ENCODE data around the gene PRR16. TPM values are rescaled to one million over a fixed set of nuclear protein-coding genes. Genes with fewer than 3 reads are reported as not detected.

PRR16 gene
- total and polyA plus RNA-seq, 2 donors, result 0.05 to 0.66 TPM

DNA sequence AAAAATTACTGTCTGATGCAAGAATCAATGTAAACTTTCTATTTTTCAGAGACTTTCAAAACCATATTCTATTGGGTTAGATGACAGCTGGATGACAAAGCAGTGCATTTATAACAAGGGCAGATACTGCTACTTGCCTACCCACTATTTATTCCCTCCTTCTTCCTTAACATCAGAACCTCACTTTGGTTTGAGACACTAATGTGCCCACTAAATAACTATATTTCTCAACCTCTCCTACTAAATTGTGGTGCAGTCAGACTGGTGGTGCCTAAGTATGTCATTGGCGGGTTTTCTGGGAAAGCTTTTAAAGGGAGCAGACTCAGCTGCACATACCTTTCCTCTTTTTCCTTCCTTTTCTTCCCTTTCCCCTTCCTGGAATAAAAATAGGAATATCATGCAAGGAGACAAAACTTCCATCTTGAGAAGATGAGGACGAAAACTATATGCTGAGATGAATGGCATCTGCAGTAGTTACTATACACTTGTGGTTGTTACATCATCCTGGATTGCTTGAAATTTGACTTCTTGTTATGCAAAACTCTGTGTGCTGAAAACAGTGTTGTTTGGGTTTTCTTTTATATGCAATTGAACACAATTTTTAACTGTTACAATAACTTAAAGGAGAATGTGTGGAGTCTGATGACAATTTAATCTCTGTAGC lies 43.8 kb downstream of the PRR16 start:
- H3K4me3 ChIP-seq (ENCODE audit: low read length in 2 of 2), result no peak overlapping the region
- no peaks in the 10 kb centered on the region for H3K36me3 ChIP-seq (ENCODE audit: control insufficient read depth in 2 of 2, insufficient read depth in 2 of 2, low read length in 1 of 2)
- H3K9me3 ChIP-seq (ENCODE audit: control insufficient read depth in 2 of 2, insufficient read depth in 1 of 2, low read length in 1 of 2), result no peaks in the 10 kb centered on the region
- DNase-seq (ENCODE audit: low read depth in 6 of 9, low spot score in 9 of 9), result no peak
- 92% methylated on average over 2 of the region's 2 CpGs for WGBS
- H3K27me3 ChIP-seq (ENCODE audit: control insufficient read depth in 2 of 2, insufficient read depth in 1 of 2, low read length in 1 of 2), result no peaks in the 10 kb centered on the region
- H3K4me1 ChIP-seq (ENCODE audit: control insufficient read depth in 2 of 2, insufficient read depth in 2 of 2, low read length in 2 of 2), result no peaks in the 10 kb centered on the region
- no peak overlapping the region for H3K27ac ChIP-seq (ENCODE audit: low read depth in 1 of 2, low read length in 1 of 2)

DNA sequence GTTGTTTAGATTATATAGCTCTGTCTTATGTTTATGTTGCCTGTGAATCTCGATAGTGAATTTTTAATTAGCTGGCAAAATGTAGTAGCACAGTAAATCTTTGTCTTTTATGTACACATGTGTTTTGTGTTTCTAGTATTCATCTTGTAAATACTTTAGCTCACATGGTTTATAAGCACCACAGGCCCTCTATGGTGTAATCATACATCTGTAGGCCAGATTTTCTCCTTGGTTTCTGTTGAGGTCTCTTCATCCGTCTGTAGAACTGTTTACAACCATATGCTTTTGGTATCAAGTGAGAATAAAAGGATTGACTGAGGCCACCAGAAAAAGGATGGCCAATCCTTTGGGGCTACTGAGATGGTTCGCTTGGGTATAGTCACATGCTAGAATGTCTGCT lies 45.0 kb downstream of the PRR16 start:
- Histone ChIP-seq H3K27ac (ENCODE audit: low read depth in 1 of 2, low read length in 1 of 2) (no peak overlapping the region), H3K27me3 (ENCODE audit: control insufficient read depth in 2 of 2, insufficient read depth in 1 of 2, low read length in 1 of 2) (no peaks in the 10 kb centered on the region)
- WGBS, result 92% methylated on average over 3 of the region's 3 CpGs

DNA sequence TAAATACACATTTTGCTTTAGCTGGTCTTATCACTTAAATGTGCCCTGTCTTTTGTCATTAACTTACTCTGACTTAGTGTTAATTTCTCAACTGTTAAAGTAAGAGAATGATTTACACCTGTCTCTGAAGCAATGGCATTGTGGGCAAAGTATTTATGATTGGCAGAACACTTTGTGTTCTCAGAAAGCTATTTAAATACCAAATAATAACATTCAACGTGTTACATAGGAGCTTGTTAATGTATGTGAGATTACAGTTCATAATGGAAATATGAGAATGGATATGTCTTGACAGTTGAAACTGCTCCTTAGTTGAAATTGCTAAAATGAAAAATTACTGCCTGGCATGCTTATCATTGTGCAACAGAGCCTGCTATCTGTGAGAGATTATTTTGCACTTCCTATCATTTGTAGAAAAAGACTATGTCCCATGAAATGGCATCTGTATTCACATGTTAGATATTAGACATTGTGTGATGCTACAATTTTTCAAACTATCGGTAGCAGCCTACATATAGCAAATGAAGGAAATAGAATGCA lies 46.1 kb downstream of the PRR16 start:
- 85% methylated on average over 2 of the region's 2 CpGs for WGBS
- Histone ChIP-seq H3K9me3 (ENCODE audit: control insufficient read depth in 2 of 2, insufficient read depth in 1 of 2, low read length in 1 of 2) (no peaks in the 10 kb centered on the region), H3K27me3 (ENCODE audit: control insufficient read depth in 2 of 2, insufficient read depth in 1 of 2, low read length in 1 of 2) (no peaks in the 10 kb centered on the region), H3K4me3 (ENCODE audit: low read length in 2 of 2) (no peak overlapping the region), H3K36me3 (ENCODE audit: control insufficient read depth in 2 of 2, insufficient read depth in 2 of 2, low read length in 1 of 2) (no peaks in the 10 kb centered on the region), H3K4me1 (ENCODE audit: control insufficient read depth in 2 of 2, insufficient read depth in 2 of 2, low read length in 2 of 2) (no peaks in the 10 kb centered on the region), H3K27ac (ENCODE audit: low read depth in 1 of 2, low read length in 1 of 2) (no peak overlapping the region)
- no peak for DNase-seq (ENCODE audit: low read depth in 6 of 9, low spot score in 9 of 9)

More for the DNA sequence above, 45.0 kb downstream of the PRR16 start:
- H3K9me3 ChIP-seq (ENCODE audit: control insufficient read depth in 2 of 2, insufficient read depth in 1 of 2, low read length in 1 of 2), result no peaks in the 10 kb centered on the region
- H3K4me3 ChIP-seq (ENCODE audit: low read length in 2 of 2), result no peak overlapping the region
- DNase-seq (ENCODE audit: low read depth in 6 of 9, low spot score in 9 of 9), result no peak
- no peaks in the 10 kb centered on the region for H3K36me3 ChIP-seq (ENCODE audit: control insufficient read depth in 2 of 2, insufficient read depth in 2 of 2, low read length in 1 of 2)
- no peaks in the 10 kb centered on the region for H3K4me1 ChIP-seq (ENCODE audit: control insufficient read depth in 2 of 2, insufficient read depth in 2 of 2, low read length in 2 of 2)

DNA sequence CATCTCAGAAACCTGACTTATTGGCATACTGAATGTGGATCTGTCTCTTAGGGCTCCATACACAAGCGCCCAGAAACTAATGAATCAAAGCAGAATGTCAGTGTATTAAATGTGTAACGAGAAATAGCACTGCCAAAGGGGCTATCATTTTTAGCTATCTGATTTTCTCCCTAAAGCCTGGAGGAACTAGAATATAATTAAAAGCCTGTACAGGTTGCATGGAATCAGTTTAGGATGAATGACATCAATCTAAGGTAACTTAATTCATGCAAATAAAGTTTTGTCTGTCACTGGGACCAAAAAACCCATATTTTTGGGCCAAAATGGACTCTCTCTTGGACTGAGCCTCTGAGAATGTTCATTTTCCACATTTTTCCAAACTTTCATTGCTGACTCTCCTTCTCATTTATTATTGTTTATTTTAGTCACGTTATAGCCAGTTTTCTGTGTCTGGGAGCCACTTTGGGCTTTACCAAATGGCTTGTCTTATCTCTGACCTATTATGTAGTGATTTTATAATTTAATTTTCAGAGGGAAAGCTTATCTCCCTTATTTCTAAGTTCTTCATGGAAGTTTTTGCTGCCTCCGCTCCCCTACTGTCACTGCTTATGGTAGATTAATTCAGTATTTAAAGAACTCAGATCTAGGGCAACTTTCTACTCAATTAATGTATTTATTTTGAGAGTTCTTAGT lies 47.0 kb downstream of the PRR16 start:
- no peaks in the 10 kb centered on the region for H3K27me3 ChIP-seq (ENCODE audit: control insufficient read depth in 2 of 2, insufficient read depth in 1 of 2, low read length in 1 of 2)
- no peak for DNase-seq (ENCODE audit: low read depth in 6 of 9, low spot score in 9 of 9)
- WGBS, result 86% methylated on average over 4 of the region's 4 CpGs
- no peaks in the 10 kb centered on the region for H3K36me3 ChIP-seq (ENCODE audit: control insufficient read depth in 2 of 2, insufficient read depth in 2 of 2, low read length in 1 of 2)
- H3K27ac ChIP-seq (ENCODE audit: low read depth in 1 of 2, low read length in 1 of 2), result no peak overlapping the region
- no peaks in the 10 kb centered on the region for H3K4me1 ChIP-seq (ENCODE audit: control insufficient read depth in 2 of 2, insufficient read depth in 2 of 2, low read length in 2 of 2)
- H3K9me3 ChIP-seq (ENCODE audit: control insufficient read depth in 2 of 2, insufficient read depth in 1 of 2, low read length in 1 of 2), result no peaks in the 10 kb centered on the region
- H3K4me3 ChIP-seq (ENCODE audit: low read length in 2 of 2), result no peak overlapping the region

DNA sequence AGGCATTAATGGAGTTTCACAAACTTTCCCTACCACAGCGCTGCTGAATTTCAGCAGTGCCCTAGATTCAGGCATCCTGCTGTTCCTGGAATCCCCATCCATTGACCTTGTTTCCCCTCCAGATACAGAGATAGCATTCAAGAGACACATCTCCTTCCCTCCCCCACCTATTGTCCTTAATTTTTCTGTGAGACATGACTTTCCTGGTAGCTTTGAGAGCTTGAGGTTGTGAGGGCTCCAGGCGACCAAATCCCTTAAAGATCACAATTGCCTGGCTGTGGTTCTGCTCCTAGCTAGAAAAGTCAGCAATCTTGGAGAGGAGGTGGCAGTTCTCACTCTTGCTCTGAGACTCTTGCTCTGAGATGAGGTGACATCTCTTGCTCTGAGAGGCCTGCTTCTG lies 48.0 kb downstream of the PRR16 start:
- WGBS, result 48% methylated on average over 2 of the region's 2 CpGs
- no peak overlapping the region for H3K4me3 ChIP-seq (ENCODE audit: low read length in 2 of 2)
- H3K27me3 ChIP-seq (ENCODE audit: control insufficient read depth in 2 of 2, insufficient read depth in 1 of 2, low read length in 1 of 2), result no peaks in the 10 kb centered on the region
- no peaks in the 10 kb centered on the region for H3K9me3 ChIP-seq (ENCODE audit: control insufficient read depth in 2 of 2, insufficient read depth in 1 of 2, low read length in 1 of 2)
- H3K27ac ChIP-seq (ENCODE audit: low read depth in 1 of 2, low read length in 1 of 2), result no peak overlapping the region
- H3K36me3 ChIP-seq (ENCODE audit: control insufficient read depth in 2 of 2, insufficient read depth in 2 of 2, low read length in 1 of 2), result no peaks in the 10 kb centered on the region
- no peaks in the 10 kb centered on the region for H3K4me1 ChIP-seq (ENCODE audit: control insufficient read depth in 2 of 2, insufficient read depth in 2 of 2, low read length in 2 of 2)
- no peak for DNase-seq (ENCODE audit: low read depth in 6 of 9, low spot score in 9 of 9)

DNA sequence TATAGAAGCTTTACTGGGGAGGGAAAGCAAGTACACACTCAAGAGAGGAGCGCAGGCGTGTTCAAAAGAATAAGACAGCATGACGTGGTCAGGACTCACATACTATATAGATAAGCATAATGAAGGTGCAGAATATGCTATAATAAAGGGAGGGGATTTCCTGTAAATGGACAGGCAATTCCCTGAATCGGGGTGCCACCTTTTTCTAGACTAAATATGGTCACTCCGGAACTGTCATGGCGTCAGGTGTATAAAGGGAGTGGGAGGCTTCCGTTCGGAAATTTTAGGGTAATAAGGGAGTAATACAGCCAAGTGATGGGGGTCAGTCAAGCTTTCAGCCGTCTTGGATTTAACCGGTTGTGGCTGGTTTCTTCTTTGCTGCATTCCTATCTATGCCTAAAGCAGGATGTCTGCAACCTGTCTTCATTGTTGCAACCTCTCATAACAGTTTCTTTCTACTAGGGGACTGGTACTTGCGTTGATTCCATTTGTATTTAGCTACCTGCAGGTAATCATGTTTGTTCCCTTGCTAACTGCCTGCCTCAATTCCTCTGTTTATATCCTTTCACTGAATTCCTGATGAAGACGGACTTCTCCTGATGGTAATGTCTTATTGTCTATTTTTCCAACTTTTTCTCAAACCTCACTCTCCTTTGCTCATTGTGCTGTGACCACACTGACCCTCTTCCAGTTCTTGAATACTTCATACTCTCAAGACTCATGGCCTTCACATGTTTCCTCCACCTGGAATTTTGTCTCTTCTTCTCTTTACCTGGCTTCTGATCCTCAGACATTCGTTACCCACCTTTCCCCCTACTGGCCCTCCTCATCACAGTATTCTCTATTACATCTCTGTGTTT lies 48.9 kb downstream of the PRR16 start:
- Histone ChIP-seq H3K36me3 (ENCODE audit: control insufficient read depth in 2 of 2, insufficient read depth in 2 of 2, low read length in 1 of 2) (no peaks in the 10 kb centered on the region), H3K4me3 (ENCODE audit: low read length in 2 of 2) (no peak overlapping the region), H3K27me3 (ENCODE audit: control insufficient read depth in 2 of 2, insufficient read depth in 1 of 2, low read length in 1 of 2) (no peaks in the 10 kb centered on the region), H3K4me1 (ENCODE audit: control insufficient read depth in 2 of 2, insufficient read depth in 2 of 2, low read length in 2 of 2) (no peaks in the 10 kb centered on the region), H3K9me3 (ENCODE audit: control insufficient read depth in 2 of 2, insufficient read depth in 1 of 2, low read length in 1 of 2) (no peaks in the 10 kb centered on the region), H3K27ac (ENCODE audit: low read depth in 1 of 2, low read length in 1 of 2) (no peak overlapping the region)
- DNase-seq (ENCODE audit: low read depth in 6 of 9, low spot score in 9 of 9), result no peak
- WGBS, result 94% methylated on average over 13 of the region's 13 CpGs

DNA sequence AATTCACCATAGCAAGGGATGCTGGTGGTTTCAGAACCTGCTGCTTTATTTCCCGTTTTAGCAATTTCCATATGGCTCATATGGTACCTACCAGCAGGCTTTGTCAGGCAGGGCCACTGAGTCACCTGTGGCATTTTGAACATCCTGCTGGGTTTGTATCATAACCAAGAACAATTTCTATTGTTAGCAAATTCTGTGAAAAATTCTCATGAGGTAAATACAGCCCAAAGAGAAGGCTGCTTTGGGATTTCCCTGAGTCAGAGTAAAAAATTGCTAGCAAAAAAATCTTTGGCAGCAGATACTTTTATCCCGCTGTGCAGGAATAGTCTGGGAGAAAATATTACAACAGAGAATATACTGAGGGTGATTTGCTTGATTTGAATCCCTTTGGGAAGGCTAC lies 52.7 kb downstream of the PRR16 start:
- DNase-seq (ENCODE audit: low read depth in 6 of 9, low spot score in 9 of 9), result no peak
- no peaks in the 10 kb centered on the region for H3K4me1 ChIP-seq (ENCODE audit: control insufficient read depth in 2 of 2, insufficient read depth in 2 of 2, low read length in 2 of 2)
- no peak overlapping the region for H3K27ac ChIP-seq (ENCODE audit: low read depth in 1 of 2, low read length in 1 of 2)
- no peaks in the 10 kb centered on the region for H3K36me3 ChIP-seq (ENCODE audit: control insufficient read depth in 2 of 2, insufficient read depth in 2 of 2, low read length in 1 of 2)
- no peaks in the 10 kb centered on the region for H3K9me3 ChIP-seq (ENCODE audit: control insufficient read depth in 2 of 2, insufficient read depth in 1 of 2, low read length in 1 of 2)
- 95% methylated on average over 2 of the region's 2 CpGs for WGBS
- H3K27me3 ChIP-seq (ENCODE audit: control insufficient read depth in 2 of 2, insufficient read depth in 1 of 2, low read length in 1 of 2), result no peaks in the 10 kb centered on the region
- no peak overlapping the region for H3K4me3 ChIP-seq (ENCODE audit: low read length in 2 of 2)

DNA sequence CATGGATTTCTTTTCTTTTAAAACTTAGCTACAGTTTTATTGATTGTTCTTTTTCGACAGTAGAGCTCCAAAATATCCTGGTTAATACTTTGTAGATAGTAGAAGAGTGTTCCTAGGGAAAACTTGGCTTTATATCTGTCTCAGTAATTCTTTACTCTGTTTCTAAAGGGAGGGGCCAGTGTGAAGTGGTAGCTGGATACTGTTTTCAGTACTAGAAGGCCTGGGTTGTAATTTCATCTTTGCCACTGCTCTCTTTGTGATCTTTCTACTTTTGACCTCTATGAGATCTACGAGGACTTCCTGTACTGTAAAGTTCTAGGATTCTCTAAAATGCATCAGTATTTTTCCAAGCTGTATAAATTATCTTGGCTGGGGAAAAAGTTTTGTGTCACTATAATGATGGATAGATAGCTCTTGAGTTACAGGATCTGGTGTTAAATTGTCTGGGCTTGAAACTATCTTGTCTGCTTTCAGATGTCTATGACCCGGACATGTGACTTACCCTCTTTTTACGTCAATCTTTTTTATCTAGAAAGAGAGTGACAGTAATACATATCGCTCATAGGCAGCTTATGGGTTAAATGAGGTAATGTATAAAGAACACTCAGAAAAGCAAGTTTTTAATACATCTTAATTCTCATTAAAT lies 53.6 kb downstream of the PRR16 start:
- Histone ChIP-seq H3K27ac (ENCODE audit: low read depth in 1 of 2, low read length in 1 of 2) (no peak overlapping the region), H3K4me1 (ENCODE audit: control insufficient read depth in 2 of 2, insufficient read depth in 2 of 2, low read length in 2 of 2) (no peaks in the 10 kb centered on the region), H3K4me3 (ENCODE audit: low read length in 2 of 2) (no peak overlapping the region), H3K9me3 (ENCODE audit: control insufficient read depth in 2 of 2, insufficient read depth in 1 of 2, low read length in 1 of 2) (no peaks in the 10 kb centered on the region), H3K36me3 (ENCODE audit: control insufficient read depth in 2 of 2, insufficient read depth in 2 of 2, low read length in 1 of 2) (no peaks in the 10 kb centered on the region), H3K27me3 (ENCODE audit: control insufficient read depth in 2 of 2, insufficient read depth in 1 of 2, low read length in 1 of 2) (no peaks in the 10 kb centered on the region)
- DNase-seq (ENCODE audit: low read depth in 6 of 9, low spot score in 9 of 9), result no peak
- WGBS, result 89% methylated on average over 5 of the region's 5 CpGs
